Ovary (tissue), 9 donors: Measurements from ENCODE around the gene RFX3. TPM values are rescaled to one million over a fixed set of nuclear protein-coding genes. Genes with fewer than 3 reads are reported as not detected.

Source experiments
- DNase-seq, 5 donors: peaks; one replicate each; pipeline ENCODE4 v3.0.0-alpha.2; 2019 to 2020
- H3K27ac ChIP-seq, 2 donors: fragments of 200-600 bp; one replicate each; pipeline versions ENCODE4 v1.5.1 to v1.8.0; 2019 to 2022
- H3K27me3 ChIP-seq: fragments of 200-600 bp; one replicate; pipeline ENCODE4 v1.8.0; 2022
- H3K36me3 ChIP-seq: fragments of 200-600 bp; sonication (generic); one replicate; pipeline ENCODE4 v1.5.1; 2019
- H3K4me1 ChIP-seq: one replicate; pipeline ENCODE4 v1.8.1; 2013; ENCODE audit warnings: mild to moderate bottlenecking, moderate library complexity; ENCODE audit not compliant: insufficient read depth
- H3K4me3 ChIP-seq: fragments of 200-600 bp; sonication (generic); one replicate; pipeline ENCODE4 v1.5.1; 2017
- H3K9me3 ChIP-seq, 2 donors: fragments of 200-600 bp in 1 of 2; sonication (generic) in 1 of 2; one replicate each; pipeline versions ENCODE4 v1.5.1 to v1.8.1; 2013 to 2019; ENCODE audit warnings: mild to moderate bottlenecking in 1 of 2, moderate library complexity in 1 of 2
- CTCF ChIP-seq, 3 donors: fragments of 450-650 bp in 2 of 3; fragments of 200-600 bp in 1 of 3; IDR thresholded peaks; one replicate each; pipeline versions ENCODE4 v1.5.1 to v1.8.0; 2016 to 2022; ENCODE audit warnings: antibody characterized with exemption in 3 of 3, mild to moderate bottlenecking in 1 of 3
- EP300 ChIP-seq: sonication (generic); formaldehyde crosslinking; IDR thresholded peaks from one replicate; pipeline ENCODE4 v1.6.1; 2017; ENCODE audit warnings: antibody characterized with exemption
- POLR2A ChIP-seq: fragments of 450-650 bp; IDR thresholded peaks from one replicate; pipeline ENCODE4 v1.6.1; 2017; ENCODE audit warnings: antibody characterized with exemption, mild to moderate bottlenecking, moderate library complexity
- WGBS, 3 donors: extraction: QIAGEN DNeasy Blood & Tissue Kit in 1 of 3; methylation state at CpG; one replicate each; pipeline versions ENCODE4 v1.1.5 to v1.1.7; 2013 to 2017; 5-methylcytosine and 5-hydroxymethylcytosine counted together
- intact Hi-C, 4 donors: fragments of 100-400 bp; cut with DNase I; formaldehyde crosslinking; loops; one replicate each; pipeline versions ENCODE4 v1.11.0 to v1.15.1; 2022 to 2023
- polyA plus RNA-seq, 2 donors: library from polyadenylated mRNA; stranded (reverse); fragments of 200-250 nt in 1 of 2; fragments of 350-450 nt in 1 of 2; fragmentation: Illumina TruSeq in 1 of 2; extraction: RNeasy Lipid Tissue Mini Kit (QIAGEN cat#74804) in 1 of 2; gene quantifications; one replicate each; pipeline ENCODE4 v1.2.3, GENCODE V29; 2013 to 2014
- total RNA-seq, 7 donors: library from RNA; depleted of rRNA in 2 of 7; stranded (reverse); fragments of >200 nt in 2 of 7; fragmentation: NEBNext Ultra II Directional in 3 of 7; extraction: Animal tissue kit (Norgen Biotek cat#: 25700) in 3 of 7; gene quantifications; one replicate each; pipeline versions ENCODE4 v1.1.0 to v1.2.4, GENCODE V29; 2016 to 2023
- donor health status: DM: no; HTN: no; CAD: no; lungs with moderate emphysema.
- donor health status: DM: no; HTN: no; CAD: no.
- donor health status: Bipolar disorder and iron deficiency.
- donor health status: DM: yes; HTN: yes; CAD: no.
- donor health status: DM: no; HTN: no; CAD: no.
- donor health status: DM: yes; HTN: yes; CAD: no.

RFX3 gene
- total and polyA plus RNA-seq, 9 donors = 2.6 to 22.7 (median 15.4) TPM

- H3K27ac ChIP-seq = no peak overlapping the region
- no peaks in the 10 kb centered on the region for H3K4me1 ChIP-seq
- intact Hi-C loops = no loop called here
- no peak for DNase-seq
- no peak overlapping the region for H3K4me3 ChIP-seq
- H3K27me3 ChIP-seq = no peaks in the 10 kb centered on the region
- no peaks in the 10 kb centered on the region for H3K9me3 ChIP-seq
- TF ChIP-seq POLR2A = no peak
- TF ChIP-seq CTCF (IDR thresholded peaks at IDR 0.05) = no peak
- no peak for TF ChIP-seq EP300
- 89 to 92% (median 91%) methylated on average over 2 of the region's 2 CpGs for WGBS, 3 donors
- no peaks in the 10 kb centered on the region for H3K36me3 ChIP-seq
Observed at GRCh38 chr9:3299872-3300271, 225.9 kb downstream of the RFX3 start.

GRCh38 chr9:3296536-3296935, 229.3 kb downstream of the RFX3 start:
- Histone ChIP-seq H3K27ac (no peak overlapping the region), H3K36me3 (no peaks in the 10 kb centered on the region), H3K27me3 (no peaks in the 10 kb centered on the region), H3K9me3 (no peaks in the 10 kb centered on the region), H3K4me1 (no peaks in the 10 kb centered on the region), H3K4me3 (no peak overlapping the region)
- intact Hi-C loops = no loop called here
- TF ChIP-seq EP300 = no peak
- no peak for TF ChIP-seq POLR2A
- no peak for TF ChIP-seq CTCF (IDR thresholded peaks at IDR 0.05)
- 86 to 88% (median 87%) methylated on average over 4 of the region's 4 CpGs for WGBS, 3 donors
- no peak for DNase-seq

DNA sequence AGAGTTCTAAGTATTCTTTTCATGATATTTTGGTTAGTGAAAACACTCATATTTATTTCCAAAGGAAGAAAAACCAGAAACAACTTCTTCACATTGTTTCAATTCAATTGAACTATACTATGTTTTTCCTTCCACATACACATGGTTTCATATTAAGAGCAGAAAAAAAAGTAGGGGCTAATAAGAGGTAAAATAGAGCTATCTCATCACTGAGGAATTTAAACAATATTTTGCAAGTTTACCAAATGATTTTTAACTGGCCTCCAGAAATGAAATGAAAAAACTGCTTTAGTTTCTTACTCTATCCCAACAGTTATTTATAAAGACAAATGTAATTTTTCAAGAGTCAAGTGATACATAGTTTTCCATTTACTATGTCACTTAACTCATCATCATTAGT, 233.5 kb downstream of the RFX3 start:
- Histone ChIP-seq H3K27me3 (no peaks in the 10 kb centered on the region), H3K4me1 (no peaks in the 10 kb centered on the region), H3K4me3 (no peak overlapping the region), H3K9me3 (no peaks in the 10 kb centered on the region), H3K27ac (no peak overlapping the region), H3K36me3 (no peaks in the 10 kb centered on the region)
- TF ChIP-seq CTCF (IDR thresholded peaks at IDR 0.05) (no peak), POLR2A (no peak), EP300 (no peak)
- intact Hi-C loops = no loop called here
- DNase-seq = no peak

- 44 to 50% (median 47%) methylated on average over 5 of the region's 5 CpGs for WGBS, 3 donors
- no peaks in the 10 kb centered on the region for H3K27me3 ChIP-seq
- no peaks in the 10 kb centered on the region for H3K4me1 ChIP-seq
- H3K27ac ChIP-seq = no peak overlapping the region
- H3K9me3 ChIP-seq = no peaks in the 10 kb centered on the region
- no peak overlapping the region for H3K4me3 ChIP-seq
- no peak for TF ChIP-seq POLR2A
- TF ChIP-seq CTCF (IDR thresholded peaks at IDR 0.05) = no peak
- TF ChIP-seq EP300 = no peak
- no peaks in the 10 kb centered on the region for H3K36me3 ChIP-seq
- no peak for DNase-seq
- intact Hi-C loops = no loop called here
Observed at GRCh38 chr9:3290231-3290840, 235.5 kb downstream of the RFX3 start.
